ENCODE results near the gene BTBD18. TPM values are rescaled to one million over a fixed set of nuclear protein-coding genes. Genes with fewer than 3 reads are reported as not detected.

BTBD18 gene
- total RNA-seq, 6 experiments from 2014 or later: not detected

- peaks cover 17% of the 10 kb centered on the region for H3K36me3 Mint-ChIP-seq (ENCODE audit: low read depth)
- H3K9me3 Mint-ChIP-seq: no peaks in the 10 kb centered on the region
- DNase-seq: no peak
- peak overlapping the region; percentile 10; the same call in 1 of the 2 replicates for H3K4me3 Mint-ChIP-seq
- no peak for TF ChIP-seq CTCF (IDR thresholded peaks at IDR 0.05)
- H3K4me1 Mint-ChIP-seq (ENCODE audit: low read depth): peaks cover 88% of the 10 kb centered on the region
- peak overlapping the region; percentile 96 for H3K27ac Mint-ChIP-seq
- H3K27me3 Mint-ChIP-seq (ENCODE audit: insufficient read depth): no peaks in the 10 kb centered on the region; the same call in 1 of the 2 replicates
Measured at GRCh38 chr11:57775491-57775890, 23.9 kb upstream of the BTBD18 start.

GRCh38 chr11:57773026-57773598 is 21.5 kb upstream of the BTBD18 start:
- no peak for TF ChIP-seq CTCF (IDR thresholded peaks at IDR 0.05)
- Mint-ChIP-seq H3K9me3 (no peaks in the 10 kb centered on the region), H3K4me1 (ENCODE audit: low read depth) (peaks cover 70% of the 10 kb centered on the region), H3K27ac (peak overlapping the region; percentile 64; the same call in 1 of the 2 replicates), H3K36me3 (ENCODE audit: low read depth) (peaks cover 24% of the 10 kb centered on the region), H3K4me3 (peak overlapping the region; percentile 54), H3K27me3 (ENCODE audit: insufficient read depth) (no peaks in the 10 kb centered on the region)
- no peak for DNase-seq

- no peaks in the 10 kb centered on the region for H3K27me3 Mint-ChIP-seq (ENCODE audit: insufficient read depth)
- peak overlapping the region; percentile 64 for H3K27ac Mint-ChIP-seq
- TF ChIP-seq CTCF (IDR thresholded peaks at IDR 0.05): no peak
- H3K9me3 Mint-ChIP-seq: no peaks in the 10 kb centered on the region
- H3K4me1 Mint-ChIP-seq (ENCODE audit: low read depth): peaks cover 65% of the 10 kb centered on the region
- peak overlapping the region; percentile 54 for H3K4me3 Mint-ChIP-seq
- no peak for DNase-seq
- H3K36me3 Mint-ChIP-seq (ENCODE audit: low read depth): peaks cover 25% of the 10 kb centered on the region
Measured at GRCh38 chr11:57772562-57772961, 20.9 kb upstream of the BTBD18 start.

- peaks cover 35% of the 10 kb centered on the region for H3K36me3 Mint-ChIP-seq (ENCODE audit: low read depth)
- H3K4me1 Mint-ChIP-seq (ENCODE audit: low read depth): peaks cover 57% of the 10 kb centered on the region
- no peak overlapping the region; the same call in 1 of the 2 replicates for H3K27ac Mint-ChIP-seq
- DNase-seq: no peak
- H3K9me3 Mint-ChIP-seq: no peaks in the 10 kb centered on the region
- H3K4me3 Mint-ChIP-seq: no peak overlapping the region
- TF ChIP-seq CTCF (IDR thresholded peaks at IDR 0.05): no peak
- no peaks in the 10 kb centered on the region for H3K27me3 Mint-ChIP-seq (ENCODE audit: insufficient read depth)
Measured at GRCh38 chr11:57771365-57771764, 19.7 kb upstream of the BTBD18 start.

GRCh38 chr11:57770793-57771192 is 19.2 kb upstream of the BTBD18 start:
- no peak for DNase-seq
- peaks cover 35% of the 10 kb centered on the region for H3K36me3 Mint-ChIP-seq (ENCODE audit: low read depth)
- no peaks in the 10 kb centered on the region for H3K9me3 Mint-ChIP-seq
- TF ChIP-seq CTCF (IDR thresholded peaks at IDR 0.05): no peak
- H3K4me3 Mint-ChIP-seq: no peak overlapping the region
- peaks cover 57% of the 10 kb centered on the region for H3K4me1 Mint-ChIP-seq (ENCODE audit: low read depth)
- H3K27ac Mint-ChIP-seq: no peak overlapping the region
- H3K27me3 Mint-ChIP-seq (ENCODE audit: insufficient read depth): no peaks in the 10 kb centered on the region

All from HFFc6 (cell line).